Activated naive CD4-positive, alpha-beta T cell treated with anti-CD3 and anti-CD28 coated beads, Interleukin-2, amount 10 ng/mL, durations not matched to agents 7 days and 5 days (primary cell): ENCODE results near the gene EIF4B.

Experiments used
- CTCF ChIA-PET: fragments of 350-600 bp; sonication (Branson Sonifier 250); formaldehyde crosslinking; loops from one replicate; lab custom pipeline; 2021; ENCODE audit warnings: antibody characterized with exemption; lab: Charles Lee
- DNase-seq: peaks from one replicate; pipeline ENCODE4 v3.0.0-alpha.2; 2020
- H3K27ac Mint-ChIP-seq: one replicate; pipeline ENCODE4 v1.8.0; 2021; ENCODE audit warnings: mild to moderate bottlenecking, moderate library complexity, mixed read lengths
- H3K27me3 Mint-ChIP-seq: one replicate; pipeline ENCODE4 v1.8.0; 2021; ENCODE audit warnings: mild to moderate bottlenecking, mixed read lengths
- H3K36me3 Mint-ChIP-seq: one replicate; pipeline ENCODE4 v1.8.0; 2021; ENCODE audit warnings: mixed read lengths
- H3K4me1 Mint-ChIP-seq: one replicate; pipeline ENCODE4 v1.8.0; 2021; ENCODE audit warnings: mixed read lengths
- H3K4me3 Mint-ChIP-seq: one replicate; pipeline ENCODE4 v1.8.0; 2021; ENCODE audit warnings: mild to moderate bottlenecking, moderate library complexity, mixed read lengths
- H3K9me3 Mint-ChIP-seq: one replicate; pipeline ENCODE4 v1.8.0; 2021; ENCODE audit warnings: mixed read lengths

The EIF4B gene

GRCh38 chr12:53082637-53083175, 76.5 kb downstream of the EIF4B start:
- H3K9me3 Mint-ChIP-seq, result no peaks in the 10 kb centered on the region
- H3K4me3 Mint-ChIP-seq, result no peak overlapping the region
- DNase-seq, result no peak
- CTCF ChIA-PET, result interaction anchor here (2.0 kb wide), 1 partner anchor 16 kb away, joined by 5 read pairs; no protein-coding TSS in a partner anchor
- H3K27ac Mint-ChIP-seq, result no peak overlapping the region
- peaks cover 6% of the 10 kb centered on the region for H3K27me3 Mint-ChIP-seq
- H3K4me1 Mint-ChIP-seq, result peaks cover 24% of the 10 kb centered on the region
- no peaks in the 10 kb centered on the region for H3K36me3 Mint-ChIP-seq

- Mint-ChIP-seq H3K27me3 (peaks cover 23% of the 10 kb centered on the region), H3K36me3 (no peaks in the 10 kb centered on the region), H3K9me3 (no peaks in the 10 kb centered on the region), H3K27ac (no peak overlapping the region), H3K4me1 (peaks cover 3% of the 10 kb centered on the region), H3K4me3 (no peak overlapping the region)
- CTCF ChIA-PET, result interaction anchor here (1.1 to 2.7 kb wide), 4 partner anchors 9 to 22 kb away, joined by 3 to 12 read pairs (median 4); no protein-coding TSS in a partner anchor
- no peak for DNase-seq
Observed at GRCh38 chr12:53086361-53086760, 80.1 kb downstream of the EIF4B start.

- H3K36me3 Mint-ChIP-seq, result no peaks in the 10 kb centered on the region
- no peaks in the 10 kb centered on the region for H3K9me3 Mint-ChIP-seq
- H3K4me1 Mint-ChIP-seq, result peaks cover 3% of the 10 kb centered on the region
- H3K27ac Mint-ChIP-seq, result no peak overlapping the region
- no peak for DNase-seq
- peaks cover 48% of the 10 kb centered on the region for H3K27me3 Mint-ChIP-seq
- CTCF ChIA-PET, result no interaction called here
- H3K4me3 Mint-ChIP-seq, result no peak overlapping the region
Observed at GRCh38 chr12:53090105-53090504, 83.8 kb downstream of the EIF4B start.

GRCh38 chr12:53090554-53090953, 84.3 kb downstream of the EIF4B start:
- H3K9me3 Mint-ChIP-seq, result no peaks in the 10 kb centered on the region
- no peak overlapping the region for H3K4me3 Mint-ChIP-seq
- H3K4me1 Mint-ChIP-seq, result peaks cover 3% of the 10 kb centered on the region
- DNase-seq, result no peak
- peaks cover 49% of the 10 kb centered on the region for H3K27me3 Mint-ChIP-seq
- no peak overlapping the region for H3K27ac Mint-ChIP-seq
- H3K36me3 Mint-ChIP-seq, result no peaks in the 10 kb centered on the region
- CTCF ChIA-PET, result no interaction called here

- no peaks in the 10 kb centered on the region for H3K9me3 Mint-ChIP-seq
- peaks cover 55% of the 10 kb centered on the region for H3K27me3 Mint-ChIP-seq
- no peaks in the 10 kb centered on the region for H3K36me3 Mint-ChIP-seq
Observed at GRCh38 chr12:53091756-53092155, 85.5 kb downstream of the EIF4B start.

More at GRCh38 chr12:53091756-53092155, 85.5 kb downstream of the EIF4B start:
- no peak for DNase-seq
- CTCF ChIA-PET, result interaction anchor here (1.6 kb wide), 1 partner anchor 12 kb away, joined by 5 read pairs; the partner anchor contains the start of gene SOAT2
- H3K4me1 Mint-ChIP-seq, result peaks cover 4% of the 10 kb centered on the region
- H3K4me3 Mint-ChIP-seq, result no peak overlapping the region
- H3K27ac Mint-ChIP-seq, result no peak overlapping the region
